ENCODE results near the gene SYCE3. TPM values are rescaled to one million over a fixed set of nuclear protein-coding genes. Genes with fewer than 3 reads are reported as not detected.

SYCE3 gene
- total RNA-seq, 4 donors from 2014 or later = not detected

DNA sequence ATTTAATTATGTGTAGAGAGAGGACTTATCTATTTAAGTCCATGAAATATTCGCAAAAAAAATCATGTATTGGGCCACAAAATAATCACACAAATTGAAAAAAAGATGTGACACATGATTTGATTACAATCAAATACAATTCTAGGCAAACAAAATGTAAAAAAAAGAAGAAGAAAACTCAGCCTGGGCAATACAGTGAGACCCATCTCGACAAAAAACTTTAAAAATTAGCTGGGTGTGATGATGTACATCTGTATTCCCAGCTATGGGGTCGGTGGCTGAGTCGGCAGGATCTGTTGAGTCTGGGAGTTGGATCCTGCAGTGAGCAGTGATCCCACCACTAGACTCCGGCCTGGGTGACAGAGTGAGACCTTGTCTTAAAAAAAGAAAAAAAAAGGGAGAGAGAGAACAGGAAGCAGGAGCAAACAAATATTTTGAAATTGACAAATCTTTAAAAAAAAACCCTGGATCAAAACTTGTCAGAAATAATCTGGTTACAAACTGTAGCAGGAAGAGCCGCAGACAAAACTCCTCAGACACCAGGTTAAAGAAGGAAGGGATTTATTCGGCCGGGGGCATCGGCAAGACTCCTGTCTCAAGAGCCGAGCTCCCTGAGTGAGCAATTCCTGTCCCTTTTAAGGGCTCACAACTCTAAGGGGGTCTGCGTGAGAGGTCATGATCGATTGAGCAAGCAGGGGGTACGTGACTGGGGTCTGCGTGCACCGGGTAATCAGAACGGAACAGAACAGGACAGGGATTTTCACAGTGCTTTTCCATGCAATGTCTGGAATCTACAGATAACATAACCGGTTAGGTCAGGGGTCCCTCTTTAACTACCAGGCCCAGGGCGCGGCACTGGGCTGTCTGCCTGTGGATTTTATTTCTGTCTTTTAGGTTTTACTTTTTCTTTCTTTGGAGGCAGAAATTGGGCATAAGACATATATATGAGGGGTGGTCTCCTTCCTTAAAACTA lies 29.6 kb downstream of the SYCE3 start:
- no peak for ATAC-seq
- 68 to 78% methylated on average over 16 to 18 of the region's 19 CpGs for WGBS, 2 donors (ENCODE audit: low coverage in 1 of 2)
- TF ChIP-seq POLR2AphosphoS5 (IDR thresholded peaks at IDR 0.05) = no peak
- TF ChIP-seq, protein P1, sequence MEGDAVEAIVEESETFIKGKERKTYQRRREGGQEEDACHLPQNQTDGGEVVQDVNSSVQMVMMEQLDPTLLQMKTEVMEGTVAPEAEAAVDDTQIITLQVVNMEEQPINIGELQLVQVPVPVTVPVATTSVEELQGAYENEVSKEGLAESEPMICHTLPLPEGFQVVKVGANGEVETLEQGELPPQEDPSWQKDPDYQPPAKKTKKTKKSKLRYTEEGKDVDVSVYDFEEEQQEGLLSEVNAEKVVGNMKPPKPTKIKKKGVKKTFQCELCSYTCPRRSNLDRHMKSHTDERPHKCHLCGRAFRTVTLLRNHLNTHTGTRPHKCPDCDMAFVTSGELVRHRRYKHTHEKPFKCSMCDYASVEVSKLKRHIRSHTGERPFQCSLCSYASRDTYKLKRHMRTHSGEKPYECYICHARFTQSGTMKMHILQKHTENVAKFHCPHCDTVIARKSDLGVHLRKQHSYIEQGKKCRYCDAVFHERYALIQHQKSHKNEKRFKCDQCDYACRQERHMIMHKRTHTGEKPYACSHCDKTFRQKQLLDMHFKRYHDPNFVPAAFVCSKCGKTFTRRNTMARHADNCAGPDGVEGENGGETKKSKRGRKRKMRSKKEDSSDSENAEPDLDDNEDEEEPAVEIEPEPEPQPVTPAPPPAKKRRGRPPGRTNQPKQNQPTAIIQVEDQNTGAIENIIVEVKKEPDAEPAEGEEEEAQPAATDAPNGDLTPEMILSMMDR (IDR thresholded peaks at IDR 0.05) = no peak
- Histone ChIP-seq H3K36me3 (no peaks in the 10 kb centered on the region), H3K27me3 (peaks cover 91% of the 10 kb centered on the region), H3K4me1 (peaks cover 0 to 45% (median 19%) of the 10 kb centered on the region in 3 donors), H3K4me3 (peak overlapping the region in 1 of 2 donors; percentile 63), H3K27ac (peak overlapping the region in 2 of 4 donors; percentile 85 to 88), H3K9me3 (no peaks in the 10 kb centered on the region)

DNA sequence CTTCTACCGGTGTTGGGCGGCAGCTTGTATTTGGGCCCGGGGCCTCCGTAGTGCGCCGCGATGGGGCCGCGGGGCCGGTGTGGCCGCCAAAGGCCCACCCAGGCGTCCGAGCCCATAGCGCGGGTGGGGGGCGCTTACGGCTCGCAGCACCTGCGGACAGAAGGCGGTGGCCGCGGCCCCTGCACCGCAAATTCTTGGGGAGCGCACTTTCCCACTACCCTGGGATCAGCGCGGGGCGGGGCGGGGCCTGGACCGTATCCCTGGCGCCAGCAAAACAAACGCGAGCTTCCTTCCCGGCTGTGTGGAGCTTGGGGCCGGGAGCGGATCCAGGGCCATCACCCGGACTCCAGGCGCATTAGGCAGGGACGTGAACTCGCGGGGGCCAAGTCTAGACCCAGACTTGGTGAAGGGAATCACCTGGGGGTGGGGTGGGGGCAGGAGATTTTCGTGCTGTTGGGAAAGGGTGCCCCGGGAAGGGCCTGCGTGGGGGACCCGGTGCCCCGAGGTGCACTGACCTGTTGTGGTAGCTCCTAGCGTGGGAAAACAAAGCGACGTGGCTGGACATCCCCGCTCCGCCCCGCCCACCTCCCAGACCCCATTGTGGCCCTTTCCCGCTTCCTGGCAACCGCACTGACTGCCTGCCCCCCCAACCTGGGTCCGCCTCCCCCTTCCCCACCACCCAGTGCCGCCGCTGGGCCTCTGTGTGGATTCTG lies 30.6 kb downstream of the SYCE3 start:
- no peaks in the 10 kb centered on the region for H3K9me3 ChIP-seq
- ATAC-seq = peak; percentile 58
- H3K27me3 ChIP-seq = peaks cover 81% of the 10 kb centered on the region
- H3K27ac ChIP-seq = peak overlapping the region; percentile 1 to 90 (median 86)
- peaks cover 0 to 54% (median 20%) of the 10 kb centered on the region in 3 donors for H3K4me1 ChIP-seq
- TF ChIP-seq POLR2A (IDR thresholded peaks at IDR 0.05) = peak; percentile 8 to 24
- TF ChIP-seq, protein P1 (IDR thresholded peaks at IDR 0.05) = no peak
- peak overlapping the region; percentile 35 to 63 for H3K4me3 ChIP-seq
- H3K36me3 ChIP-seq = no peaks in the 10 kb centered on the region
- WGBS, 2 donors (ENCODE audit: low coverage in 1 of 2) = 4 to 6% methylated on average over 5 to 11 of the region's 56 CpGs

DNA sequence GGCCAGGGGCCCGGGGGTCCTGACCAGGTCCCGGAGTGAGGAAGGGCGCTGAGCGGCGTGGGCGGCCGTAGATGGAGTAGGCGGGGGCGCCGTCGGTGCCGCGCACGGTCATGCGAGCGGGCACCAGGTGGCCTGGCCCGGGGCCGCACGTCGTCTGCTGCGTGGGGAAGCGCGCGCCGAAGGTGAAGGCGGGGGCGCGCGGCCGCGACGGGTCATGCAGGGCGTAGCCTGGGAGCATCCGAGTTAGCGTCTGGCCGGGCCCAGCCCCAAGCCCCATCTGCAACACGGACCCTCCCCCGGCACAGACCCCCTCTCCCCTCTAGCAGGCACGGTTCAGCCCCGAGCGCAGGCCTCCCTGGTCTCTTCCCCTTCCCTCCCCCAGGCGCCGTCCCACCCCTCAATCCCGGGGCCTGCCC lies 31.2 kb downstream of the SYCE3 start:
- H3K9me3 ChIP-seq = no peaks in the 10 kb centered on the region
- H3K27me3 ChIP-seq = peaks cover 76% of the 10 kb centered on the region
- H3K27ac ChIP-seq = peak overlapping the region; percentile 1 to 90 (median 86)
- WGBS, 2 donors (ENCODE audit: low coverage in 1 of 2) = no CpG with 5 or more reads among the region's 44 CpGs
- no peaks in the 10 kb centered on the region for H3K36me3 ChIP-seq
- no peak for TF ChIP-seq POLR2AphosphoS5 (IDR thresholded peaks at IDR 0.05)
- TF ChIP-seq POLR2A (IDR thresholded peaks at IDR 0.05) = peak in 1 of 2 donors; percentile 9
- no peak for TF ChIP-seq EP300 (IDR thresholded peaks at IDR 0.05)
- peaks cover 0 to 60% (median 25%) of the 10 kb centered on the region in 3 donors for H3K4me1 ChIP-seq
- ATAC-seq = peak; percentile 20
- peak overlapping the region; percentile 35 to 63 for H3K4me3 ChIP-seq

DNA sequence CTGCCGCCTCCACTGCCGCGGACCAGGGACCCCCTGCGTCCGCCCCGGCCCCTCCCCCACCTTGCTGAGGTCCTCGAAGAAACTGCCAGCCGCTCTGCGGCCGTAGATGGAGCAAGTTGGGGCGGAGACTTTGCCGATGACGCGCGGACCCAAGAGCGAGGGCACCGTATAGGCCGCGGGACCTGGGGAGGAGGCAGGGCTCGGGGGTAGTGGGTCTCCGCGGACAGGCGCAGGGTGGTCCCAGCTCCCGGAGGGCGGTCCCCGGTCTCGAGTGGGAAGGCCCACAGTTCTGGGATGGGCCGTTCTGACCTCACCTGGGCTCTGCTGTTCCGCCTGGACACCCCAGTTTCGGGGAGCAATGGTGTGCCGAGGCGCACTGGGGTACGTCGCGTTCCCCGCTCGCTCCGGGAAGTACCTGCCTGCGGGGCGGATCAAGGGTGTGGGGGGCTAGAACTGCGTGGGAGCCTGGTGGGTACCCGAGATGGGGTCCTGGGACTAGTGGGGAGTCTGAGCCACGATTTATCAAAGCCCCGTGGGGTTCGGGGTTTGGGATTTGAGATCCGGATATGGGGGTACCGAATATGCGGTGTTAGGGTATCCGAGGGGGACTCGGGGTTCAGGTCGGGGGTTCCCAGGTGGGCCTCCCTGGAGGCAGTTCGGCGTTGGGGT lies 31.7 kb downstream of the SYCE3 start:
- Histone ChIP-seq H3K36me3 (no peaks in the 10 kb centered on the region), H3K27ac (peak overlapping the region; percentile 1 to 90 (median 86)), H3K4me3 (peak overlapping the region; percentile 35 to 63), H3K9me3 (no peaks in the 10 kb centered on the region), H3K27me3 (peaks cover 70% of the 10 kb centered on the region), H3K4me1 (peaks cover 0 to 65% (median 30%) of the 10 kb centered on the region in 3 donors)
- ATAC-seq = peak; percentile 57
- 13 to 19% methylated on average over 3 to 8 of the region's 53 CpGs for WGBS, 2 donors (ENCODE audit: low coverage in 1 of 2)
- peak; percentile 55 to 61 for TF ChIP-seq POLR2A (IDR thresholded peaks at IDR 0.05)
- TF ChIP-seq POLR2AphosphoS5 (IDR thresholded peaks at IDR 0.05) = peak; percentile 46
- no peak for TF ChIP-seq EP300 (IDR thresholded peaks at IDR 0.05)

DNA sequence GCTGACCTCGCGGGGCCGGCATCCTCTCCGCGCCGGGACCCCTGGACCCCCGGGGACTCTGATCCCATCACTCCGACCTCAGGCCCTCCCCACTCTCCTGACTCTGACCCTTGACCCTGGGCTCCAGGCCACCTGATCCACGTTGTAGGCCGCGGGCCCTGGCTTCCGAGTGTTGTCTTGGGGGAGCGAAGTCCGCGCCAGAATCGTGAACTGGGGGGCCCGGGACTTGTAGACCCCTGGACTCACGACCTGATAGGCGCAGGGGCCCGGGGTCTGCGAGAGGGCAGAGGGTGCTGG lies 32.2 kb downstream of the SYCE3 start:
- H3K27me3 ChIP-seq = peaks cover 66% of the 10 kb centered on the region

More for the DNA sequence above, 32.2 kb downstream of the SYCE3 start:
- ATAC-seq = no peak
- Histone ChIP-seq H3K9me3 (no peaks in the 10 kb centered on the region), H3K27ac (peak overlapping the region; percentile 1 to 90 (median 86)), H3K4me1 (peaks cover 0 to 69% (median 30%) of the 10 kb centered on the region in 3 donors), H3K36me3 (no peaks in the 10 kb centered on the region), H3K4me3 (peak overlapping the region; percentile 35 to 63)
- WGBS, 2 donors (ENCODE audit: low coverage in 1 of 2) = no CpG with 5 or more reads among the region's 21 CpGs
- TF ChIP-seq POLR2A (IDR thresholded peaks at IDR 0.05) = no peak
- no peak for TF ChIP-seq EP300 (IDR thresholded peaks at IDR 0.05)
- TF ChIP-seq POLR2AphosphoS5 (IDR thresholded peaks at IDR 0.05) = no peak
- TF ChIP-seq, protein P1 (IDR thresholded peaks at IDR 0.05) = no peak
